CD4-positive, alpha-beta T cell treated with Interleukin-4 for 1 hour (primary cell): ENCODE data around the gene SPECC1L.
A peak's percentile ranks its signal among the peaks of the same experiment; 100 is the strongest.

Experiments
- DNase-seq, 2 donors: peaks; one replicate each; pipeline ENCODE4 v3.0.0-alpha.2; 2020 to 2022

SPECC1L gene

GRCh38 chr22:24323695-24324094 is 53.1 kb downstream of the SPECC1L start:
- no peak for DNase-seq

GRCh38 chr22:24324137-24324536 is 53.5 kb downstream of the SPECC1L start:
- DNase-seq = no peak

- DNase-seq = peak; percentile 42 to 62
Measured at GRCh38 chr22:24325105-24325757, 54.6 kb downstream of the SPECC1L start.

- no peak for DNase-seq
Measured at GRCh38 chr22:24326266-24326665, 55.6 kb downstream of the SPECC1L start.

- DNase-seq = no peak
Measured at GRCh38 chr22:24327832-24328231, 57.2 kb downstream of the SPECC1L start.

- no peak for DNase-seq
Measured at GRCh38 chr22:24329453-24329852, 58.8 kb downstream of the SPECC1L start.

- no peak for DNase-seq
Measured at GRCh38 chr22:24330636-24331035, 60.0 kb downstream of the SPECC1L start.

GRCh38 chr22:24331468-24332440 is 61.1 kb downstream of the SPECC1L start:
- no peak for DNase-seq

GRCh38 chr22:24333301-24333700 is 62.7 kb downstream of the SPECC1L start:
- DNase-seq = no peak

- DNase-seq = no peak
Measured at GRCh38 chr22:24335496-24335895, 64.9 kb downstream of the SPECC1L start.

GRCh38 chr22:24337894-24338645 is 67.4 kb downstream of the SPECC1L start:
- DNase-seq = no peak

GRCh38 chr22:24338726-24339451 is 68.3 kb downstream of the SPECC1L start:
- DNase-seq = no peak

GRCh38 chr22:24339452-24339747 is 68.8 kb downstream of the SPECC1L start:
- no peak for DNase-seq

- no peak for DNase-seq
Measured at GRCh38 chr22:24341627-24342026, 71.0 kb downstream of the SPECC1L start.

- no peak for DNase-seq
Measured at GRCh38 chr22:24350627-24351026, 80.0 kb downstream of the SPECC1L start.

GRCh38 chr22:24353121-24353520 is 82.5 kb downstream of the SPECC1L start:
- DNase-seq = no peak

- DNase-seq = no peak
Measured at GRCh38 chr22:24355574-24355973, 84.9 kb downstream of the SPECC1L start.

- no peak for DNase-seq
Measured at GRCh38 chr22:24357547-24357946, 86.9 kb downstream of the SPECC1L start.

- DNase-seq = no peak
Measured at GRCh38 chr22:24358105-24358836, 87.6 kb downstream of the SPECC1L start.

GRCh38 chr22:24359452-24360120 is 89.0 kb downstream of the SPECC1L start:
- no peak for DNase-seq

GRCh38 chr22:24361976-24362646 is 91.5 kb downstream of the SPECC1L start:
- no peak for DNase-seq
